Measurements from ENCODE around the gene CATSPERB. TPM values are rescaled to one million over a fixed set of nuclear protein-coding genes. Genes with fewer than 3 reads are reported as not detected.
"Not testable (repeated sequence)": the region's sequence is repeated elsewhere in the genome, so short reads cannot be mapped to it uniquely, and the experiment has no call there.

Gene CATSPERB
- total RNA-seq, 4 donors from 2014 or later, result 0.84 to 3.9 (median 2.0) TPM; not detected in 1

- no peak overlapping the region for H3K4me3 ChIP-seq
- 62 to 64% methylated on average over 4 of the region's 4 CpGs for WGBS, 2 donors
- no peak for TF ChIP-seq EP300 (IDR thresholded peaks at IDR 0.05)
- TF ChIP-seq POLR2A (IDR thresholded peaks at IDR 0.05), result no peak
- TF ChIP-seq CTCF (IDR thresholded peaks at IDR 0.05), result no peak
Measured at GRCh38 chr14:91599994-91600393, 131.9 kb downstream of the CATSPERB start.

DNA sequence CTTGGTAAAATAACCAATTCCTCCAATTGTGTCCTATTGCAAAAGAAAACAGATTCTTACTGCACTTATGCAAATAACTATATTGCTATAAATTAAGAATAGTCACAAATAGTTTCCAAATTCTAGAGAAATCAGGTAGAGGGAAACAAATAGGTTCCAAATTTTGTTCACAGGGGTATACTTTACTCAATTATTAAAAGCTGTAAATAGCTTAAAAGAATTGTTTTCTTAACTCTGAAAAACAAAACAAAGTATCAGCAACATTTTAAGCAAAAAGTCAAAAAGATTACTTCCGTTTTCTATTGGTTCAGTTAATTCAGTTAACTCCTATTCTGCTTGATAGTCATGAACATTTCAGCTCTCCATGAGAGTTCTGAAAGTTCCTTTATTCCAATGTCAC is 136.2 kb downstream of the CATSPERB start:
- peaks cover 0 to 5% (median 0%) of the 10 kb centered on the region in 4 donors for H3K9me3 ChIP-seq
- no peak overlapping the region for H3K27ac ChIP-seq
- H3K27me3 ChIP-seq, result no peaks in the 10 kb centered on the region
- TF ChIP-seq CTCF (IDR thresholded peaks at IDR 0.05) (no peak), POLR2A (IDR thresholded peaks at IDR 0.05) (no peak)
- WGBS, 2 donors, result 84 to 93% methylated on average over 1 of the region's 1 CpG
- H3K36me3 ChIP-seq, result no peaks in the 10 kb centered on the region
- H3K4me1 ChIP-seq, result no peaks in the 10 kb centered on the region
- no peak overlapping the region for H3K4me3 ChIP-seq
- DNase-seq (ENCODE audit: low spot score in 2 of 2), result no peak

More at GRCh38 chr14:91599994-91600393, 131.9 kb downstream of the CATSPERB start:
- peaks cover 0 to 5% (median 0%) of the 10 kb centered on the region in 4 donors for H3K9me3 ChIP-seq
- H3K27me3 ChIP-seq, result no peaks in the 10 kb centered on the region
- H3K4me1 ChIP-seq, result no peaks in the 10 kb centered on the region
- H3K27ac ChIP-seq, result no peak overlapping the region
- DNase-seq (ENCODE audit: low spot score in 2 of 2), result no peak
- no peaks in the 10 kb centered on the region for H3K36me3 ChIP-seq

DNA sequence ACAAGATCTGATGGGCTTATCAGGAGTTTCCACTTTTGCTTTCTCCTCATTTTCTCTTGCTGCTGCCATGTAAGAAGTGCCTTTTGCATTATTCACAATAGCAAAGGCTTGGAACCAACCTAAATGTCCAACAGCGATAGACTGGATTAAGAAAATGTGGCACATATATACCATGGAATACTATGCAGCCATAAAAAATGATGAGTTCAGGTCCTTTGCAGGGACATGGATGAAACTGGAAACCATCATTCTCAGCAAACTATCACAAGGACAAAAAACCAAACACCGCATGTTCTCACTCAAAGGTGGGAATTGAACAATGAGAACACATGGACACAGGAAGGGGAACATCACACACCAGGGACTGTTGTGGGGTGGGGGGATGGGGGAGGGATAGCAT is 137.9 kb downstream of the CATSPERB start:
- 98 to 100% methylated on average over 2 of the region's 2 CpGs for WGBS, 2 donors
- not testable (repeated sequence) for H3K27ac ChIP-seq; H3K4me3 ChIP-seq; H3K4me1 ChIP-seq; H3K27me3 ChIP-seq; H3K36me3 ChIP-seq; DNase-seq (ENCODE audit: low spot score in 2 of 2); H3K9me3 ChIP-seq

DNA sequence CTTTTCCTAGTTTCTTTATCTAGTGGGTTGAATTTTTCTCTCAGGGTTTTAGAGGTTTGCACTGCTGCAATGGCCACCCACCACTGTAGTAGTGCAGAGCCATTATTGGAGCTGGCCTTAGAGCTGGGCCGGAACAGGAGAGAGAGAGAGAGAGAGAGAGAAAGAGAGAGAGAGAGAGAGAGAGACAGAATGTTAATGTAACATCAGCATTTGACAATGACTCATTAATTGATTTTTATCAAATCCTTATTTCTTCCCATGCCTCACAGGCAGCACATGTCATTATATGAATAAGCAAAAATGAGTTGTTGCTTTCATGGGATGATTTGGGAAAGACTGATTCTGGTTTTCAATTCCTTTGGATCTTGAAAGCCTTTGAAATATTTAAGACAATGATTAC is 145.5 kb downstream of the CATSPERB start:
- no peak for DNase-seq (ENCODE audit: low spot score in 2 of 2)

DNA sequence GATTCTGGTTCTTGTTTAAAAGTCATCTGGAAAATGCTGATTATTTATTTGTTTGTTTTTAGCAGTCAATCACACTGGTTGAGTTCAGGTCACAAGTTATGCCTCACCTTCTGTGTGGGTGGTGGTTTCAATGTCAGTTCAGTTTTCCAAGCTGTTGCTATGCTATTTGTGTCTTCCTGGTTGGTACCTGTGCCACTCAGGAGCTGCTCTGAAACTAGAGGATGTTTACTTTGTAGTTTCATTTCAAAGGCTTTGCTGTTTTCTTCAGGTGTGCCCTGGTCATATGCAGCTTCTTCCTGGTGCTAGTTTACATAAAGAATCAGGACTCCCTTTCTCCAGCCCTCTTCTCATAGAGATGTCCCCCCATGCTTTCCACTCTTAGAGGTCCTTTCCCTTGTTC is 146.0 kb downstream of the CATSPERB start:
- no peaks in the 10 kb centered on the region for H3K27me3 ChIP-seq
- H3K4me1 ChIP-seq, result no peaks in the 10 kb centered on the region
- no peak overlapping the region for H3K27ac ChIP-seq
- no peak for TF ChIP-seq EP300 (IDR thresholded peaks at IDR 0.05)
- TF ChIP-seq POLR2A (IDR thresholded peaks at IDR 0.05), result no peak
- no peak for TF ChIP-seq CTCF (IDR thresholded peaks at IDR 0.05)
- no peak for DNase-seq (ENCODE audit: low spot score in 2 of 2)
- H3K36me3 ChIP-seq, result no peaks in the 10 kb centered on the region
- H3K4me3 ChIP-seq, result no peak overlapping the region
- peaks cover 0 to 10% (median 0%) of the 10 kb centered on the region in 4 donors for H3K9me3 ChIP-seq

More for the DNA sequence above, 145.5 kb downstream of the CATSPERB start:
- H3K36me3 ChIP-seq, result no peaks in the 10 kb centered on the region
- H3K9me3 ChIP-seq, result peaks cover 0 to 10% (median 0%) of the 10 kb centered on the region in 4 donors
- H3K27me3 ChIP-seq, result no peaks in the 10 kb centered on the region
- TF ChIP-seq CTCF (IDR thresholded peaks at IDR 0.05) (no peak), EP300 (IDR thresholded peaks at IDR 0.05) (no peak), POLR2A (IDR thresholded peaks at IDR 0.05) (no peak)
- no peaks in the 10 kb centered on the region for H3K4me1 ChIP-seq
- WGBS, 2 donors, result 68 to 83% methylated on average over 1 of the region's 1 CpG
- H3K27ac ChIP-seq, result no peak overlapping the region
- H3K4me3 ChIP-seq, result no peak overlapping the region

DNA sequence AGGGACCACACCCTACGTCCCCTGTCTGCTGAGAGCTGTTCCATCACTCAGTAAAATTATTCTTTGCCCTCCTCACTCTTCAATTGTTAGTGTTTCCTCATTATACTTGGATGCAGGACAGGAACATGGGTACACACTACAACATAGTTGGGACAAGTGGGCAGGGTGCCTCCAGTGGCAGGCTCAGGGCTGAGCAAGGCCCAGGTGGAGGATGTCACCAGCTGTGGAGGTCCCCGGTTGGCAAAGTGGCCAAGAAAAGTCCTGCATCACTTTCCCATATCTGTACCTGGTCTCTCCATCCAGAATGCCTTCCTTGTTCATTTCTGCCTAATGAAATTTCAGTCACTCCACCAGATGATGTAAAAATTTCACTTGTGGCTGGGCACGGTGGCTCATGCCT is 149.1 kb downstream of the CATSPERB start:
- DNase-seq (ENCODE audit: low spot score in 2 of 2), result no peak
- WGBS, 2 donors, result 80 to 81% methylated on average over 3 of the region's 3 CpGs
- TF ChIP-seq POLR2A (IDR thresholded peaks at IDR 0.05) (no peak), CTCF (IDR thresholded peaks at IDR 0.05) (no peak), EP300 (IDR thresholded peaks at IDR 0.05) (no peak)
- Histone ChIP-seq H3K9me3 (peaks cover 0 to 13% (median 0%) of the 10 kb centered on the region in 4 donors), H3K27me3 (no peaks in the 10 kb centered on the region), H3K36me3 (no peaks in the 10 kb centered on the region), H3K4me1 (no peaks in the 10 kb centered on the region), H3K4me3 (no peak overlapping the region), H3K27ac (no peak overlapping the region)

Measured in tibial nerve (tissue), 4 donors.